Activated CD4-positive, alpha-beta T cell treated with anti-CD3 and anti-CD28 coated beads, Interleukin-2, Interleukin-6, amounts not matched to agents 100 ng/mL and 50 ng/mL, durations not matched to agents 16 hours and 8 hours (primary cell): ENCODE results near the gene SYVN1.

Experiments
- DNase-seq: peaks from one replicate; pipeline ENCODE4 v3.0.0-alpha.2; 2020

SYVN1 gene

GRCh38 chr11:65085446-65085845, 48.9 kb downstream of the SYVN1 start:
- DNase-seq, result no peak

- no peak for DNase-seq
Observed at GRCh38 chr11:65084598-65085375, 49.5 kb downstream of the SYVN1 start.

- peak; percentile 98 for DNase-seq
Observed at GRCh38 chr11:65083834-65084597, 50.3 kb downstream of the SYVN1 start, which contains the start of the genes CDCA5 and ZFPL1. Gene CDCA5, minus strand, starts transcription at chr11:65084040. Its CDS starts 62 bp downstream, at chr11:65083978. Gene ZFPL1, plus strand, starts transcription at chr11:65084222. Its CDS starts 477 bp downstream, at chr11:65084699.

DNA sequence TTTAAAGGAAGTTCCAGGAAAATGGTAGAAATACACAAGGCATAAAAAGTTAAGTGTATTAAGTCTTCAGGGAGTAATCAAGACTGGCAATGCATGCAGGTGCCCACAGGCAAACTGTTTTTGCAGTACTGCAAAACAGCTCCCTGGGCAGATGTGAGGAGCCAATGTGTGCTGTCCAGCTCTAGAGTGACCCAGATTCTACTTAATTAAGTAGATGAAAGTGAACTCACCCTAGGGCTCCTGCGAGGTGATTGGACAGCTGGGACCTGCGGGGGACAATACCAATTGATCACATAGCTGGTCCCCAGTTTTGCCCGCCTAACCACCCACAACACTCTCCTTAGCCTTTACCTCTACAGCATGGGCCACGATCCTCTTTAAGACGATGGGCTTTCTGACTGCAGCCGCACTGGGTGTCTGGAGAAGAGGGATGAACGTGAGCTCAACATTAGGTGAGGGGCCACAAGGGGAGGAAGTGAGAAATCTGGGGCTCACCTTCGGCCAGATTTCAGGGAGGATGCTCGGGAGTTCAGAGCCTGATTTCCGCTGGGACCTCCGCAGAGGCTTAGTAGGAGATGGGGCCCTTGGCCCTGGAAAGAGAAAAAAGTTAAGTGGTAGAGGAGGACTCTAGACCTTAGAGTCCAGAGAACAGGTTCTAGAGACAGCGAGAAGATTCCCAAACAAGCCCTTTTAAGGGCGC, 51.0 kb downstream of the SYVN1 start:
- DNase-seq, result peak; percentile 17

DNA sequence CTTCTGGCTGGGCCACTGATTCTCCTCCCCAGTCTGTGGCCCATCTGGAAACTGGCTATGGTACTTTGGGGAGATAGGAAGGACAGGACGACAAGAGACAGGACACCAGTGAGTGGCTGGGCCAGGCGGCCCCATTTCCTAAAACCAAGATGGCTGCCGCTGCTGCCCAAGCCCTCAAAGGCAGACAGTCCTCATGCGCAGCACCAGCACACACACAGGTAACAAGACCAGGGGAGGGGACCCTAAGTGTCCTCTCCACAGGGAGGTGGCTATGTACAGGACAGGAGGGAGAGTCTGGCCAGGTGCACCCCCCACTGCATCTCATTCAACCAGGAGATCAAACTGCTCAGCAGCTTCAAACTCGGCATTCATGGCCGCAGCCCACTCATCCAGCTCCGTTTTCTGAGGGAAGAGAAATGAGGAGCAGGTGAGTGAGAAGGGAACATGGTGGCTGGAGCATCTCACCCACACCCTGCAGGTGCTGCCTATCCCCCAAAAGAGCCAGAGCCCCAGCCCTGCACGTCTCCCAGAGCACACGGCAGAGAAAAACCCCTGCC, 55.5 kb downstream of the SYVN1 start:
- no peak for DNase-seq

DNA sequence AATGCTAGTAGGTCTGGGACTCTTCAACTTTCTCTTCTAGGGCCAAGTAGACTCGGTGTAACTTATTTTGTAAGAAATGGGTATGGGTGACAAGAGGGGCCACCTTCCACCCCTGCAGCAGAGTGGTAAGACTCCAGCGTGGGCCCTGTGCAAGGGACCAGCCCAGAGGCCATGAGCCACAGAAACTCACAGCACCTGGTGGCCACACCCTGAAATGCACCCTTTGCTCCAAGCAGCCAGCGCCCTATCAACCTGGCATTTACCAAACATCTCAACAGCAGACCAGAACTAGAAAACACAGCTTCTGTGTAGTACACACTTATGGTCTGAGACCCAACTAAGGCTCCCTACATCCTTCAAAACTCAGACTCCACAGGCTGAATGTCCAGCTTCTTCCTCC, 56.2 kb downstream of the SYVN1 start:
- peak; percentile 71 for DNase-seq

DNA sequence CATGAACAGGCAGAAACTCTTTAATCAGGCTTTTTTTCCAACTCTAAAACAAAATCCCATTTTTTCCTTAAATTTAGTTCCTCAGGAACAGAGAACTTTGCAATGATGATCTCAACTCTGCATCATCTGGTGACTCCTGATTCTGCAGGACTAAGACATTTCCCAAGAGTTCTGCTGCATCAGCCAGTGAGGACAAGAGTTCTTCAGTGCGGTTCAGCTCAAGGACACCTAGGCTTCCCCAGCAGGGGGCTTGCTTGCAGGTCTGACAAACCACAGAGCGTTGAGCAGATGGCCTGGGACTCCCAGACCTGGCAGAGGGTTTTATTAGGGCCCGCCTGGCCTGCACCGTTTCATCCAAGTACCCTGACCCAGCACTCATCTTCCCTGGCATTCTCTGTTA, 56.9 kb downstream of the SYVN1 start:
- DNase-seq, result no peak
